ENCODE results near the gene CLTA.

GRCh38 chr9:36174271-36174670, 16.4 kb upstream of the CLTA start:
- no peak for TF ChIP-seq POLR2A (IDR thresholded peaks at IDR 0.05)
- no peak for TF ChIP-seq CTCF (IDR thresholded peaks at IDR 0.05)
- TF ChIP-seq POLR2AphosphoS5 (IDR thresholded peaks at IDR 0.05): no peak

All from breast epithelium (tissue), 3 donors.